GM12872 (cell line): ENCODE data around the gene OGFRL1.

Source experiments
- TF ChIP-seq, protein P1 (sequence below): IDR thresholded peaks from 3 replicates; pipeline ENCODE4 v1.5.1; 2011; ENCODE audit warnings: low read depth, mild to moderate bottlenecking, low read length, moderate library complexity; ENCODE audit not compliant: insufficient read depth

OGFRL1 gene

DNA sequence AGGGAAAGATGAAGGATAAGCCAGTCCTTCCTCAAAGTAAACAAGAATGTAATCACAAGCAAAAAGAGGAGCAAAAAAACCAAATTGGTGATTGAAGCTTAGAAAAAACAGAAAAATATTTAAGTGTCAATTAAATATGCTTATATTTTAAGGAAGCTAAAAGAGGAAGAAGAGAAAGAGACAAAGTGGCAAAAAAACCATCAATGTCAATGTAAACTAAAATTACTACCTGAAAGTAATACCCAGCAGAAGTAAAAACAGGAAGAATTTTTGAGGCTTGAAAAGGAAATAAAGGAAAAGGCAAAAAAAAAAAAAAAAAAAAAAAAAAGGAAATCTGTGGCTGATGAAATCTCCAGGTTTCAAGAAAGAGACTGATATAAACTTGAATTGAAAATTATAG is 36.2 kb upstream of the OGFRL1 start:
- TF ChIP-seq, protein P1, sequence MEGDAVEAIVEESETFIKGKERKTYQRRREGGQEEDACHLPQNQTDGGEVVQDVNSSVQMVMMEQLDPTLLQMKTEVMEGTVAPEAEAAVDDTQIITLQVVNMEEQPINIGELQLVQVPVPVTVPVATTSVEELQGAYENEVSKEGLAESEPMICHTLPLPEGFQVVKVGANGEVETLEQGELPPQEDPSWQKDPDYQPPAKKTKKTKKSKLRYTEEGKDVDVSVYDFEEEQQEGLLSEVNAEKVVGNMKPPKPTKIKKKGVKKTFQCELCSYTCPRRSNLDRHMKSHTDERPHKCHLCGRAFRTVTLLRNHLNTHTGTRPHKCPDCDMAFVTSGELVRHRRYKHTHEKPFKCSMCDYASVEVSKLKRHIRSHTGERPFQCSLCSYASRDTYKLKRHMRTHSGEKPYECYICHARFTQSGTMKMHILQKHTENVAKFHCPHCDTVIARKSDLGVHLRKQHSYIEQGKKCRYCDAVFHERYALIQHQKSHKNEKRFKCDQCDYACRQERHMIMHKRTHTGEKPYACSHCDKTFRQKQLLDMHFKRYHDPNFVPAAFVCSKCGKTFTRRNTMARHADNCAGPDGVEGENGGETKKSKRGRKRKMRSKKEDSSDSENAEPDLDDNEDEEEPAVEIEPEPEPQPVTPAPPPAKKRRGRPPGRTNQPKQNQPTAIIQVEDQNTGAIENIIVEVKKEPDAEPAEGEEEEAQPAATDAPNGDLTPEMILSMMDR, result no peak

DNA sequence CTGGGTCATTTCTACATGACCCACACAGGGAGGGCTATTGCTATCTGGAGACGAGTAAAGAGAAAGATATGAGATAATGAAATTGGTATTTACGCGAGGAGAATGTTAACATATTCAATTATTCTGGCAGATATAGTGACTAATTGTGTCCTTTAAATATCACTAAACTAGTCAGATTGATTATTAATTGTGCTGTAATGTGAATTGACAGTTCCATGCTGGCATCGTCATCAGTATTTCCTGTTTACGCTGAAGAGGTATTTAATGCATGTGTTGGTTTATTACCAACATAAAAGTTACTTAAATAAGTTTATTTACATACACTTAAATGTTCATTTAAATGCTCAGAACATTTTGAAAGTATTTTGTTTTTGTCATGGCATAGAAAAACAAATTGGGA is 35.7 kb upstream of the OGFRL1 start:
- TF ChIP-seq, protein P1, result no peak

DNA sequence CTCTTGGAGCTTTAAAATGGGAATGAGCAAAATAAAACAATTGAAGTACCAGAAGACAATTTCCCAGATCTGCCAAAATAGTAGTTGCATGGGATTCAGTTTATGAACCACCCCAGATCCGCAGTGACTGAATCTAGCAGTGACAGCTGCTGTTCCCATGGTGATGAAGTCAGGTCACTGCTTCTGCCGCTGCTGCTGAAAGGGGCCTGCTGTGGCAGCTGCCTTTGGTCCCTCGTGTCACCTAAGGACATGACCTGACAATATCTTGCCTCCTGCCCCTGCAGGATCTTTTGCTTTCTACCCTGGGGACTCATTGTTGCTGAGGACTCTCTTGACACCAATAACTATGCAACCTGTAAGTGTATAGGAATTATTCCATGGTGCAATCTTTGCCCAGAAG is 34.3 kb upstream of the OGFRL1 start:
- TF ChIP-seq, protein P1, result no peak

DNA sequence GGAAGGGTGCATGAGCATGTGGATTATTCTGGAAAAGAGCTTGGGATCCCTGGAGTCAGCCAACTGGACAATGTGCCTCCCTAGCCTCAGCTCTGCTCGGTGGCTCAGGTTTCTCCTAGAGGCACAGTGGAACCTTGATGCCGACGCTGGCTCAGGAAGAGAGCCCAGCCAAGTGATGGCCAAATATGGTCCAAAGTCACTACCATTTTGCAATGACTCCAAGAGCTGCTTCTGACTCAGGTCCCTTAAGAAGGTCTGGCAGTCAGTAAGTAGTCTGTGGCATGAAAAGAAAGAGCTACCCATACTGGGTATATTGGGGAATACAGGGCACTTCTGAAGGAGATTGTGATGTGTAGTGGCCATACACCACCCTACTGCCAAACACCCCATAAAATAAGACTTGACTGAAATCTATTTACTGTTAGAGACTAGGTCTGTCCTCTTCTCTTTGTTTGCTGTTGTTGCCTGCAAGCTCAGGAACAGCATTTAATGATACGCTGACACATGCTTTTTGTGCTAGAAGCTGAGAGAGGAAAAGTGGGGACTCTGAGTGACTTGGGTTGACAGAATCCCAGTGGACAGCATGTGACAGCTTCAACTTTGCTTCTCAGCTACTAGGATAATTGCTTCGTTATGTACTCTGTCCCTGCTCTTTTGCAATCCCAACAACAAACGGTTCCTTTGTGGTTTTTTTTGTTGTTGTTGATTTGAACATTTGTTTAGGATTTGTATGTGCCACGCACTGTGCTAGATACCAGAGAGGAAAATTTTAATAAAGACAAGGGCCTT is 30.3 kb upstream of the OGFRL1 start:
- TF ChIP-seq, protein P1, result no peak

DNA sequence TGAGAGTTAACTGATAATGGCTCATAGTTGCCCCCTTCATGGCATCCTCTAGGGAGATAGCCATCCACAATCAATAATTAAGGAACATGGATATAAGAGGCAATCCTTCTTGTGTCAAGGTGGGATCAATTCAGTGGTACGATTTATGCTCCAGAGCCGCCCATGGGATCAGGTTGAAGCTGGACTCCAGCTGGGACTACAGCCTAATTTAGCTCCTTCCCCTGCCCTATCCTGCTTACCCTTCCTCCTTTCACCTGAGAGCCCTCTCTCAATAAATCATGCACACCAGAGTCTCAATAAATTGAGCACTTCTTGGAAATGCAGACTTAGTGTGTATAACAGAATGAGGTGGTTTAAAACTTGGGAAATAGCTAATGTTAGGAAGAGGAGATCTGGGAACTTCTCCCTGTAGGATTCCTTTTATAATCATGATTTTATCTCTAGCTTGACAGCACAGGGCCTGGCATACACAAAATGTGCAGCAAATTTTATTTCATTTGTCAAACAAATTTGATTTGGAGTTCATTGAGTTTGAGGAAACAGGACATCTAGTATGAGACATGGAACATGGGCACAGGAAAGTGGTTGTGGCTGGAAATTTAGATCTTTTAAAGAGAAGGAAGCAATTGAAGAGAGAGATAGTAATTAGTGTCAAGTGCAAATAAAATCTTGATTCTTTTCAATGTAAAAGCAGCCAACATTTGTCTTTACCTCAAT is 28.6 kb upstream of the OGFRL1 start:
- TF ChIP-seq, protein P1, result no peak

DNA sequence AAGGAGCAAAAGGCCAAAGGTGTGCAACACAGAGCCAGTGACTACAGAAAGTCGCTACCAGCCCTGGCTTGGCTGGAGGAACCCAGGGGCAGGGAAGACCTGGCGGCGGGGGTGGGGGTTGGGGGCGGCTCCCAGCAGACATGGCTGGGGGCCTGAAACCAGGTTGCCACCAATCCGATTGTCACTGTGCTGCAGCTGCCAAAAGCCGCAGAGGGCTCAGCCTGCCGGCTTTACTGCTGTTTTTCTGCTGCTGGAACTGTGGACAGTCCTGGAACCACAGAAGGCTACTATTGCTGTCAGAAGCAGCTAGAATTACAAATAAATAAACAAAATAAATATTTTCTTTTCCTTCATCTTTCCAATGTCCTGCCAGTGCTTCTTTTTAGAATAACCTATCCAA is 25.7 kb upstream of the OGFRL1 start:
- TF ChIP-seq, protein P1, result no peak

DNA sequence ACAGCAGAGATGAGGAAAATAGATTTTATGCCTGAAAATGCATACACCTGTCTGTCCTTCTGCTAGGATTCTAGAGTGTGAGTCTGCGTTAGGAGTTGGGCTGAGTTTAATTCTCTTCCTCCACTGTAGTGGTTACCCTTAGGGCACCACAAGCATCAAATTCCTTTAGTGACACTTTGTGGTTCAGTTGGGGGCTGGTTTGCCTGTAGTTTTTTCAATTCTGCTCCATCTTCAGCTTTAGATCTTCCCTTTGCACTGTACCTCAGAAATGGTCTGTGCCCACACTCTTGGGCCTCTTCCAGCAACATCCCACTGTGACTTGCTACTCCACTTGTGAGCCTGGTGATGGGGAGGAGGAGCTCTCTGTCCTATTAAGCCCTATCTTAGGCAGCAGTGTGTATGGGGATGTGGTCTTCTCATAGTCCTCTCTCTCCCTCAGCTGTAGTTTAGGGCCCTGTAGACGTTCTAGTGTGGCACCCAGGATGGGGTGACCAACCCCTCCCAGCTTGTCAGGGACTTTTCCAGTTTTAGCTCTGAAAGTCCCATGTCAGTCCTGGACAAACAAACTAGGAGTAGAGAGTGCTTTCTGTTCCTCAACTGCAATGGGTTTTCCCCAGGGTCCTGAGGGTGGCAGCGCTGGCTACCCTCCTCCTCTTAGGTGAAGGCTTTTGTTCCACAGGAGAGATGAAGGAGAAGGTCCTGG is 19.7 kb upstream of the OGFRL1 start:
- TF ChIP-seq, protein P1, result no peak
